CD4-positive, alpha-beta T cell treated with Interleukin-17A for 1 hour (primary cell): ENCODE measurements around the gene SKI.
A peak's percentile ranks its signal among the peaks of the same experiment; 100 is the strongest.

ENCODE experiments used
- DNase-seq: peaks from one replicate; pipeline ENCODE4 v3.0.0-alpha.2; 2020

Gene SKI

GRCh38 chr1:2298685-2299084 lies 70.6 kb downstream of the SKI start:
- DNase-seq, result no peak

- DNase-seq, result no peak
These were observed 71.1 kb downstream of the SKI start for GRCh38 chr1:2299131-2299627.

- peak; percentile 89 for DNase-seq
These were observed 72.1 kb downstream of the SKI start for GRCh38 chr1:2300004-2300771.

- DNase-seq, result peak; percentile 96
These were observed 72.9 kb downstream of the SKI start for GRCh38 chr1:2300851-2301606.

- no peak for DNase-seq
These were observed 73.6 kb downstream of the SKI start for GRCh38 chr1:2301607-2302291.

- no peak for DNase-seq
These were observed 74.3 kb downstream of the SKI start for GRCh38 chr1:2302292-2302925.

- DNase-seq, result no peak
These were observed 75.1 kb downstream of the SKI start for GRCh38 chr1:2303016-2303775.

- no peak for DNase-seq
These were observed 75.7 kb downstream of the SKI start for GRCh38 chr1:2303781-2304180.

GRCh38 chr1:2304282-2304681 lies 76.2 kb downstream of the SKI start:
- DNase-seq, result no peak

- peak; percentile 48 for DNase-seq
These were observed 77.0 kb downstream of the SKI start for GRCh38 chr1:2304921-2305681.

- DNase-seq, result no peak
These were observed 78.2 kb downstream of the SKI start for GRCh38 chr1:2306151-2306978.

- DNase-seq, result no peak
These were observed 79.0 kb downstream of the SKI start for GRCh38 chr1:2307064-2307605.

GRCh38 chr1:2307972-2308371 lies 79.9 kb downstream of the SKI start:
- DNase-seq, result no peak

GRCh38 chr1:2308844-2309243 lies 80.7 kb downstream of the SKI start:
- no peak for DNase-seq

- DNase-seq, result no peak
These were observed 82.4 kb downstream of the SKI start for GRCh38 chr1:2310332-2311183.

GRCh38 chr1:2311184-2312032 lies 83.3 kb downstream of the SKI start:
- peak; percentile 62 for DNase-seq

- no peak for DNase-seq
These were observed 84.0 kb downstream of the SKI start for GRCh38 chr1:2312160-2312514.
